ENCODE data around the gene ZNF311. TPM values are rescaled to one million over a fixed set of nuclear protein-coding genes. Genes with fewer than 3 reads are reported as not detected.
A peak's percentile ranks its signal among the peaks of the same experiment; 100 is the strongest.

The ZNF311 gene
- total RNA-seq, result 1 to 10 TPM in 1 of 4 donors, under 1 TPM in 3; 0.36 to 1.9 (median 0.59) TPM

- DNase-seq (ENCODE audit: low spot score) (no peak), ATAC-seq (ENCODE audit: low FRiP score) (peak; percentile 87)
- no peak for TF ChIP-seq CTCF (IDR thresholded peaks at IDR 0.05)
These were observed at the start of gene ZNF311 for GRCh38 chr6:29005183-29005885. Gene ZNF311, minus strand, starts transcription at chr6:29005315. Its CDS starts 1,361 bp downstream, at chr6:29003954.

- TF ChIP-seq CTCF (IDR thresholded peaks at IDR 0.05), result no peak
- no peak for DNase-seq (ENCODE audit: low spot score)
- no peak for ATAC-seq (ENCODE audit: low FRiP score)
These were observed 46.6 kb upstream of the ZNF311 start for GRCh38 chr6:29051680-29052079.

GRCh38 chr6:29045075-29045474 is 40.0 kb upstream of the ZNF311 start, which contains the start of gene OR2W1:
Gene OR2W1, minus strand, starts transcription at chr6:29045175. Its CDS starts 0 bp downstream, at chr6:29045175.
- ATAC-seq (ENCODE audit: low FRiP score) (no peak), DNase-seq (ENCODE audit: low spot score) (no peak)
- no peak for TF ChIP-seq CTCF (IDR thresholded peaks at IDR 0.05)

GRCh38 chr6:29035951-29036350 is 30.8 kb upstream of the ZNF311 start:
- no peak for ATAC-seq (ENCODE audit: low FRiP score)
- no peak for DNase-seq (ENCODE audit: low spot score)
- TF ChIP-seq CTCF (IDR thresholded peaks at IDR 0.05), result no peak

- TF ChIP-seq CTCF (IDR thresholded peaks at IDR 0.05), result no peak
- DNase-seq (ENCODE audit: low spot score) (no peak), ATAC-seq (ENCODE audit: low FRiP score) (no peak)
These were observed 23.7 kb upstream of the ZNF311 start for GRCh38 chr6:29028821-29029220.

GRCh38 chr6:29025927-29026585 is 20.9 kb upstream of the ZNF311 start:
- DNase-seq (ENCODE audit: low spot score), result no peak
- TF ChIP-seq CTCF (IDR thresholded peaks at IDR 0.05), result no peak
- ATAC-seq (ENCODE audit: low FRiP score), result no peak

- ATAC-seq (ENCODE audit: low FRiP score), result no peak
- no peak for TF ChIP-seq CTCF (IDR thresholded peaks at IDR 0.05)
- no peak for DNase-seq (ENCODE audit: low spot score)
These were observed 16.3 kb upstream of the ZNF311 start for GRCh38 chr6:29021434-29021833.

All from omental fat pad (tissue), 4 donors.